ENCODE data around the gene PIAS3.

PIAS3 gene

DNA sequence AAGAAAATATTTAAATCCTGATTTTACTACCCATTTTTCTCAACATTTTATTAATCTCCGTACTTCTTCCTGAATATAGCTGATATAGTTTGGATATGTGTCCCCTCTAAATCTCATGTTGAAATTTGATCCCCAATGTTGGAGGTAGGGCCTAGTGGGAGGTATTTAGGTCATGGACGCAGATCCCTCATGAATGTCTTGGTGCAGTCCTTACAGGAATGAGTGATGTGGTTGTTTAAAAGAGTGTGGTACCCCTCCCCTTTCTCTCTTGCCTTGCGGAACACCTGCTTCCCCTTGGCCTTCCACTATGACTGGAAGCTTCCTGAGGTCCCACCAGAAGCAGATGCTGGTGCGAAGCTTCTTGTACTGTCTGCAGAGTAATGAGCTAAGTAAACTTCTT lies 52.5 kb downstream of the PIAS3 start:
- no peak overlapping the region for H3K4me3 ChIP-seq (ENCODE audit: control insufficient read depth, low read depth, low read length)
- TF ChIP-seq, protein P1, sequence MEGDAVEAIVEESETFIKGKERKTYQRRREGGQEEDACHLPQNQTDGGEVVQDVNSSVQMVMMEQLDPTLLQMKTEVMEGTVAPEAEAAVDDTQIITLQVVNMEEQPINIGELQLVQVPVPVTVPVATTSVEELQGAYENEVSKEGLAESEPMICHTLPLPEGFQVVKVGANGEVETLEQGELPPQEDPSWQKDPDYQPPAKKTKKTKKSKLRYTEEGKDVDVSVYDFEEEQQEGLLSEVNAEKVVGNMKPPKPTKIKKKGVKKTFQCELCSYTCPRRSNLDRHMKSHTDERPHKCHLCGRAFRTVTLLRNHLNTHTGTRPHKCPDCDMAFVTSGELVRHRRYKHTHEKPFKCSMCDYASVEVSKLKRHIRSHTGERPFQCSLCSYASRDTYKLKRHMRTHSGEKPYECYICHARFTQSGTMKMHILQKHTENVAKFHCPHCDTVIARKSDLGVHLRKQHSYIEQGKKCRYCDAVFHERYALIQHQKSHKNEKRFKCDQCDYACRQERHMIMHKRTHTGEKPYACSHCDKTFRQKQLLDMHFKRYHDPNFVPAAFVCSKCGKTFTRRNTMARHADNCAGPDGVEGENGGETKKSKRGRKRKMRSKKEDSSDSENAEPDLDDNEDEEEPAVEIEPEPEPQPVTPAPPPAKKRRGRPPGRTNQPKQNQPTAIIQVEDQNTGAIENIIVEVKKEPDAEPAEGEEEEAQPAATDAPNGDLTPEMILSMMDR (IDR thresholded peaks at IDR 0.05; ENCODE audit: control insufficient read depth, insufficient read depth, low read depth, low read length, missing control alignments): no peak
- no peak for DNase-seq (ENCODE audit: low read depth)

DNA sequence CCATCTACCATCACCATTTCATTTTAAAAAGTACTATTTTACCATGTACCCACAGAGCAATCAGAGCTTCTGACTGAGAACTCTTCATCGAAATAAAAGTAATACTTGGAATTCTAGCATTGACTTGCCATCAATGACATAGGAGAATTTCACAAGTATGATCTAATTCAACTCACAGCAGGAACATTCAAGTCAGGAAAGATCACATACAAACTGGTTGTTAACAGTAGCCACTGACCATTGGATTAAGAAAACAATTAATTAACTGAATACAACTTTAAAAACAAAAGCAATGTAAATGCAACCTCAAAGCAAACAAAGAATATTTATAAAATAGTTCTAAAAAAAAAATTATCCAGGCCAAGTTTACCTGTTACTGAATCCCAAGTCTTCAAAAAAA lies 53.8 kb downstream of the PIAS3 start:
- TF ChIP-seq, protein P1 (IDR thresholded peaks at IDR 0.05; ENCODE audit: control insufficient read depth, insufficient read depth, low read depth, low read length, missing control alignments): no peak
- no peak overlapping the region for H3K4me3 ChIP-seq (ENCODE audit: control insufficient read depth, low read depth, low read length)
- DNase-seq (ENCODE audit: low read depth): no peak

DNA sequence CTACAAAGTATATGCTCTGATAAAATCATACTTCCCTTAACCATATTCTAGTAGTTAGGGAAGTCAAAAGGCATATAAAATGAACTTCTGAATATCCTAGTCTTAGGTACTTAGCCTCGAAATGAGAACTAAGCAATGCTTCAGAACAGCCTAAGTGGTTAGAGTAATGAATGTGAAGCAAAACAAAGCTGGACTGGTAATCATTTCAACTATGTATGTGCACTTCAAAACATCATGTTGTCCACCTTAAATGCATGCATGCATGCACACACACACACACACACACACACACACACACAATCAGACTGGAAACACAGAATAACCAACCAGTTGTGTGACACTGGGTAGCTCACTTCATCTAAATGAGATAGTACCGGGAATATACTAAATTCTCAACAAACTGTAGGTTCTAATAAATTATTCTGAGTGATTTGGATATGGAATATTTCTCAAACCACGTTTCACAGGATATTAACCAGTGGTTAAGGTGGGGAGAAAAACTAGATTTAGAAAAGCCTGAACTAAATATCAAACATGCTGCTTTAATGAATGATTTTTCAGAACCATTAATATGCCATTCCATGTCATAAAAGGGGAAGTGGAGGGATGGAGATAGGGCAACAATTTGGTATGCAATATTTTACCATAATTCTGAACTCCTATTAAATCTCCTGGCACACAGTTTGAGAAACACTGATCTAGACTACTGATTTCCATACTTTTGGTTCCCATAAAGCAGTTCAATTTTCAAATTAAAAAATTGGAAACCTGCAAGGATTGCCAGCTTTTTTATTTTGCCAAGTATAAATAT lies 54.4 kb downstream of the PIAS3 start:
- DNase-seq (ENCODE audit: low read depth): no peak
- TF ChIP-seq, protein P1 (IDR thresholded peaks at IDR 0.05; ENCODE audit: control insufficient read depth, insufficient read depth, low read depth, low read length, missing control alignments): no peak
- no peak overlapping the region for H3K4me3 ChIP-seq (ENCODE audit: control insufficient read depth, low read depth, low read length)

DNA sequence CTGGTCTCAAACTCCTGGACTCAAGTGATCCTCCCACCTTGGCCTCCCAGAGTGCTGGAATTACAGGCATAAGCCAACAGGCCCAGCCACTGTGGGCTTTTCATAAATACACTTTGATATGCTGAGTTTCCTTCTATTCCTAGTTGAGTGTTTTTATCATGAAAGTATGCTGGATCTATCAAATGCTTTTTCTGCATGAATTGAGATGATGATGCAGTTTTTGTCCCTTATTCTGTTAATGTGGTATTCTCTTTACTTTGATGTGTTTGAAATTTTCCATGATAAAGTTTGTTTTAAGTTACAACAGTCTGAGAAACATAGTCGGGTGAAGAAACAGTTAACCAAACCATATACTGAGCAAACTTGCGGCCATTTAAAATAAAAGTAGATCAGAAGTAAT lies 59.1 kb downstream of the PIAS3 start:
- TF ChIP-seq, protein P1 (IDR thresholded peaks at IDR 0.05; ENCODE audit: control insufficient read depth, insufficient read depth, low read depth, low read length, missing control alignments): no peak
- DNase-seq (ENCODE audit: low read depth): no peak

More for the DNA sequence above, 59.1 kb downstream of the PIAS3 start:
- no peak overlapping the region for H3K4me3 ChIP-seq (ENCODE audit: control insufficient read depth, low read depth, low read length)

All from AG09309 (cell line).